SHP77 treated with DMSO at 0.1 percent for 48 hours (cell line): ENCODE data around the gene PARP2.

Experiments
- DNase-seq: peaks from one replicate; lab custom pipeline; 2025; lab: John Stamatoyannopoulos, UW

Gene PARP2

GRCh38 chr14:20400589-20400964 is 57.1 kb downstream of the PARP2 start:
- DNase-seq, result no peak

GRCh38 chr14:20400965-20401593 is 57.6 kb downstream of the PARP2 start:
- no peak for DNase-seq

GRCh38 chr14:20403521-20403920 is 60.1 kb downstream of the PARP2 start:
- DNase-seq, result no peak
